Measurements from ENCODE around the gene FAM50A. TPM values are rescaled to one million over a fixed set of nuclear protein-coding genes. Genes with fewer than 3 reads are reported as not detected.

FAM50A gene
- total RNA-seq, 1 donor, result 39.0 TPM

GRCh38 chrX:154487518-154488290 is 43.8 kb downstream of the FAM50A start:
- no peak for DNase-seq (ENCODE audit: low read depth)
- H3K4me3 ChIP-seq (ENCODE audit: low read depth, low read length), result no peak overlapping the region
- TF ChIP-seq, protein P1, sequence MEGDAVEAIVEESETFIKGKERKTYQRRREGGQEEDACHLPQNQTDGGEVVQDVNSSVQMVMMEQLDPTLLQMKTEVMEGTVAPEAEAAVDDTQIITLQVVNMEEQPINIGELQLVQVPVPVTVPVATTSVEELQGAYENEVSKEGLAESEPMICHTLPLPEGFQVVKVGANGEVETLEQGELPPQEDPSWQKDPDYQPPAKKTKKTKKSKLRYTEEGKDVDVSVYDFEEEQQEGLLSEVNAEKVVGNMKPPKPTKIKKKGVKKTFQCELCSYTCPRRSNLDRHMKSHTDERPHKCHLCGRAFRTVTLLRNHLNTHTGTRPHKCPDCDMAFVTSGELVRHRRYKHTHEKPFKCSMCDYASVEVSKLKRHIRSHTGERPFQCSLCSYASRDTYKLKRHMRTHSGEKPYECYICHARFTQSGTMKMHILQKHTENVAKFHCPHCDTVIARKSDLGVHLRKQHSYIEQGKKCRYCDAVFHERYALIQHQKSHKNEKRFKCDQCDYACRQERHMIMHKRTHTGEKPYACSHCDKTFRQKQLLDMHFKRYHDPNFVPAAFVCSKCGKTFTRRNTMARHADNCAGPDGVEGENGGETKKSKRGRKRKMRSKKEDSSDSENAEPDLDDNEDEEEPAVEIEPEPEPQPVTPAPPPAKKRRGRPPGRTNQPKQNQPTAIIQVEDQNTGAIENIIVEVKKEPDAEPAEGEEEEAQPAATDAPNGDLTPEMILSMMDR (IDR thresholded peaks at IDR 0.05; ENCODE audit: insufficient read depth, low read length), result no peak

DNA sequence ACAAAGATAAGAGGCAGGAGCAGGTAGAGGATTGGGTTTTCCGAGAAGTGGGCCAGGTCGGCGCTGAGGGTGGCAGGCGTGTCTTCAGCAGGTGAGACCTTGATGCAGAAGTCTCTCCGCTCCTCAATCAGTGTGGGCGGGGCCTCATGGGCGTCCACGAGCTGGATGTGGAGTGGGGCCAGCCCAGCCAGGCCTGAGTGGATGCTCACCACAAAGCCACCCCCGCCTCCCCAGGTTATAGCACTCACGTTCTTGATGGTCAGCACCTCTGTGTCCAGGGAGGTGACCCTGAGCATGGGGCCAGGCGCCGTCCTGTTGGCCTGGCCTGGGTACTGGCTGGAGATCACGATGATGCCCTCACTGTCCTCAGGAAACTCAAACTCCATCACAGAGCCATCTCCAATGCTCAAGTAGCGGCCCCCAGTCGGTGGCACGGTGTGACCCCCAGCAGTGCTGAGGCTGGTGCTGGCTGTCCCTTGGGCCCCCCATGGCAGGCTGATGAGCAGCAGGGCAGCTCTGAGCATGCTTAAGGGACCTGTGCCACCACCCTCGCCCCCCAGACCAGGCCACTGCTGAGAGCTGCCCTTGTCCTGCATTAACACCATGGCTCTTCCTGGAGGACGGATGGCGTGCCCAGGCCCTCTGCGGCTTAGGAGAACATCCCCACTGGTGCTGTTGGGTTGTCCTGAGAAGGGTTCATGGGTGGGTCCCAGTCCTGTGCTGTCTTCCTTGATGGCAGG is 44.6 kb downstream of the FAM50A start:
- DNase-seq (ENCODE audit: low read depth), result no peak
- TF ChIP-seq, protein P1 (IDR thresholded peaks at IDR 0.05; ENCODE audit: insufficient read depth, low read length), result no peak
- no peak overlapping the region for H3K4me3 ChIP-seq (ENCODE audit: low read depth, low read length)

GRCh38 chrX:154489182-154489581 is 45.2 kb downstream of the FAM50A start:
- H3K4me3 ChIP-seq (ENCODE audit: low read depth, low read length), result peak overlapping the region; percentile 68

DNA sequence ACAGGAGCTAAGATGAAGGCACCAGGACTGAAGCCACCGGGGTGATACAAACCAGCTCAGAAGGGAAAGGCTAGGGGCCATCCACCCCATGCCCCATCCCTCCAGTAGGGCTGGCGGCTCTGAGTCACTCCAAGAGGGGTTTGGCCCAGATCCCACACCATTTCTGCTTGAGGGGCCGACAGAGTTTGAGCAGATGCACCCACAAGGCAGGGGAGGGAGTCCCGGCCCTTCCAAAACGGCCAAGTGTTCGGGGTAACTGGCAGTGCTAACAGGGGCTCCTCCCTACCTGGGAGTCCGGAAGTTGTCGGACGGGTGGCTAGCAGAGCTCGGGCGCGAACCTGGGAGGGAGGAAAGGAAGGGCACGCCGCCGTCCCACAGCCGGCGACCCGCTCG is 46.1 kb downstream of the FAM50A start:
- H3K4me3 ChIP-seq (ENCODE audit: low read depth, low read length), result peak overlapping the region; percentile 68
- DNase-seq (ENCODE audit: low read depth), result peak; percentile 60
- TF ChIP-seq, protein P1 (IDR thresholded peaks at IDR 0.05; ENCODE audit: insufficient read depth, low read length), result no peak

More at GRCh38 chrX:154489182-154489581, 45.2 kb downstream of the FAM50A start:
- no peak for DNase-seq (ENCODE audit: low read depth)
- TF ChIP-seq, protein P1 (IDR thresholded peaks at IDR 0.05; ENCODE audit: insufficient read depth, low read length), result no peak

GRCh38 chrX:154490414-154491083 is 46.6 kb downstream of the FAM50A start, which contains the start of gene SLC10A3:
SLC10A3 (minus strand) TSS chrX:154490629; CDS start chrX:154488940, 1,689 bp downstream.
- DNase-seq (ENCODE audit: low read depth), result peak; percentile 89
- TF ChIP-seq, protein P1 (IDR thresholded peaks at IDR 0.05; ENCODE audit: insufficient read depth, low read length), result no peak
- peak within 1 kb of the TSS; percentile 72 for H3K4me3 ChIP-seq (ENCODE audit: low read depth, low read length)

- no peak overlapping the region for H3K4me3 ChIP-seq (ENCODE audit: low read depth, low read length)
- TF ChIP-seq, protein P1 (IDR thresholded peaks at IDR 0.05; ENCODE audit: insufficient read depth, low read length), result no peak
- DNase-seq (ENCODE audit: low read depth), result no peak
Observed at GRCh38 chrX:154494715-154495114, 50.8 kb downstream of the FAM50A start.
